Fibroblast of the aortic adventitia (primary cell): Measurements from ENCODE around the gene FOLR2. TPM values are rescaled to one million over a fixed set of nuclear protein-coding genes. Genes with fewer than 3 reads are reported as not detected.
"Not testable (repeated sequence)": the region's sequence is repeated elsewhere in the genome, so short reads cannot be mapped to it uniquely, and the experiment has no call there.

Experiments
- DNase-seq: peaks from one replicate; pipeline ENCODE4 v3.0.0-alpha.2; 2010; ENCODE audit warnings: low read depth
- H3K4me3 ChIP-seq: 2 replicates; pipeline ENCODE4 v1.5.1; 2011; ENCODE audit warnings: low read depth, mild to moderate bottlenecking, control low read depth, low read length, moderate library complexity
- total RNA-seq: library from RNA; depleted of rRNA; stranded (reverse); fragments of >200 nt; gene quantifications from 2 replicates; pipeline ENCODE4 v1.2.3, GENCODE V29; 2012; ENCODE audit warnings: low replicate concordance
- TF ChIP-seq, protein P1 (sequence below): IDR thresholded peaks from 2 replicates; pipeline ENCODE4 v1.5.1; 2011; ENCODE audit warnings: mild to moderate bottlenecking, low read length, control low read depth, inconsistent platforms; ENCODE audit not compliant: insufficient read depth

Gene FOLR2
- total RNA-seq, 1 donor = not detected

DNA sequence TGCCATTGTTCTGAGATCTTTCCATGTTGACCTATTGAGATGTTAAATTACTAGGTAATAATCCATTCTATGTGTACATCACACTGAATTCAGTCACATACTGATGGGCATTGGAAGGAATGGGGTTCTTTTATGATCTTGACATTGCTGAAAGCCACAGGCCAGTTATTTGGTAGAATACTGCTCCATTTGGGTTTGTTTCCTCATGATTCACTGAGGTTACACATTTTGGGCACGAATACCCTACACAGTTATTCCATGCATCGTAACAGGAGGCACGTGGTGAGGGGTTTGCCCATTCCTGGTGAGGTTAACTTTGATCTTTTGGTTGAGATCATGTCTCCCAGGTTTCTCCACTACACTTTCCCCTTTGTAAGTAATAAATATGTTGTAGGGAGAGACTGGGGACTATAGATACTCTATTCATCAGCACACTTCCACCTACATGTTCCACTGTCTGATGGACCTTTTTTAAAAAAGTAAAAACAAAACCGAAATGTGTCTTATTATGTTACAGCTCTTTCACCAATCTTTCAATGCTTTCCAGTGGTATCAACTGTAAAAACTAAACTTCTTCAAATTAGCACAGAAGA lies 36.7 kb upstream of the FOLR2 start:
- H3K4me3 ChIP-seq = no peak overlapping the region
- TF ChIP-seq, protein P1, sequence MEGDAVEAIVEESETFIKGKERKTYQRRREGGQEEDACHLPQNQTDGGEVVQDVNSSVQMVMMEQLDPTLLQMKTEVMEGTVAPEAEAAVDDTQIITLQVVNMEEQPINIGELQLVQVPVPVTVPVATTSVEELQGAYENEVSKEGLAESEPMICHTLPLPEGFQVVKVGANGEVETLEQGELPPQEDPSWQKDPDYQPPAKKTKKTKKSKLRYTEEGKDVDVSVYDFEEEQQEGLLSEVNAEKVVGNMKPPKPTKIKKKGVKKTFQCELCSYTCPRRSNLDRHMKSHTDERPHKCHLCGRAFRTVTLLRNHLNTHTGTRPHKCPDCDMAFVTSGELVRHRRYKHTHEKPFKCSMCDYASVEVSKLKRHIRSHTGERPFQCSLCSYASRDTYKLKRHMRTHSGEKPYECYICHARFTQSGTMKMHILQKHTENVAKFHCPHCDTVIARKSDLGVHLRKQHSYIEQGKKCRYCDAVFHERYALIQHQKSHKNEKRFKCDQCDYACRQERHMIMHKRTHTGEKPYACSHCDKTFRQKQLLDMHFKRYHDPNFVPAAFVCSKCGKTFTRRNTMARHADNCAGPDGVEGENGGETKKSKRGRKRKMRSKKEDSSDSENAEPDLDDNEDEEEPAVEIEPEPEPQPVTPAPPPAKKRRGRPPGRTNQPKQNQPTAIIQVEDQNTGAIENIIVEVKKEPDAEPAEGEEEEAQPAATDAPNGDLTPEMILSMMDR = no peak
- DNase-seq = no peak

DNA sequence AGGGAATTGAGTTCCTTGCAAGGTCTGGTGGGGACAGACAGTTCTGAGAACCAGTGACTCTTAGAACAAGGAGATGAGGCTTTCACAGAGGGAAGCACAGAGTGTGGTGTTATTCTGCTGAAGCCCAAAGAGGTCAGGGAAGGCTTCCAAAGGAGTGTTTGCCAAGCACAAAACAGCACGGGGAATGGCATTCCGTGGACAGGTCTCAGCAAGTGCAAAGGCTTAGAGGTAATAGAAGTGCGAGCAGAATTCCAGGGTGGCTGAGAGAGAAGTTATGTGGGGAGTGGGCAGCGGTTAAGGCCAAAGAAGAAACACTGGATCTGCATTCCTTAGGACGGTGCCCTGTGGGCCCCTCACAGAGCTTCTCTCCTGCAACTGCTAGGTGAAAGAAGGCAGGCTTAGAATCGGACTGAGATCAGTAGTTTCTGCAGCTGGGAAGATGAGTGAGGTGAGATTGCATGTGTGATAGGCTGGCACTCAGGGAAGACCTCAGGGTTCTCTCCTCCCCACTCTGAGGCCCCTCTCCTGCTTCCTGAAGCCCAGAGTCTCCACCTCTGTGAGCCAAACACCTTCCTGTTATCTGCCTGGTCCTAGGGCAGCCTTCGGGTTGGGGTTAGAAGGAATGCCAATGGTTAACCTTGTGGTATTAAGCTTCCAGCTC lies 35.6 kb upstream of the FOLR2 start:
- H3K4me3 ChIP-seq = not testable (repeated sequence)

DNA sequence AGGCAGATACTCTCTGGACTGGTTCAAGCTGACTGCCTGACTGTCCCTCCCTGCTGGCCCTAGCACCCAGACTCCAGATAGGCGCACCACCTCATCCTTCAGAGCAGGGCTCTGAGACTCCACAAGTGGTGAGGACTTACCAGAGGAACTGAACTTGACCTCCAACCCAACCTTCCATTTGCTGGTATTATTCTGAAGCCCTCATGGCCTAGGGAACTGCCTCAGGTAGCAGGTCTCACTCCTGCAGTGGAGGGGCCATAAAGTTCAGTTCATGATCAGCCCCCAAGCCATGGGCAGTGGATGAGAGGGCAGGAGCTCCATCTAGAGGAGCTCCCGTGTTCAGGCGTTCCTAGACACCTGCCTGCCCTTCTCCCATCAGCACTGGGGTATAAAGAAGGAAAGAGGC lies 35.0 kb upstream of the FOLR2 start:
- not testable (repeated sequence) for DNase-seq, H3K4me3 ChIP-seq

More for the DNA sequence above, 35.6 kb upstream of the FOLR2 start:
- not testable (repeated sequence) for DNase-seq

DNA sequence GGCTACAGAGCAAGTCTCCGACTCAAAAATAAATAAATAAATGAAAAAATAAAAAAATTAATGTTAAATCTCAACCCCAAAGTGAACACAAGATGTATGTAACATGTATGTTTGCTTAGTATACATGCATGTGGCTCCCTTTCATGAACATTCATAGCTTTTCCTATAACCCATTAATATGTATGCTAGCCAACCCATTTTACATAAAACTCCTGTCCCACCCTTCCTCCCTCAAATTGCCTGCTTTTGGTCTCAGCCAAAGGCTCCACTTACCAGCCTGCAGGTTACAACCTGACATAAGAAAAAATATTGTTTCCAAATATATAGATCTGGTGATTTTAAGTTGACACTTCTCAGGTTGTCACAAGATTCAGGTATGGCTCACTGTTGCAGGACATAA lies 28.3 kb upstream of the FOLR2 start:
- TF ChIP-seq, protein P1 = no peak
- H3K4me3 ChIP-seq = no peak overlapping the region

DNA sequence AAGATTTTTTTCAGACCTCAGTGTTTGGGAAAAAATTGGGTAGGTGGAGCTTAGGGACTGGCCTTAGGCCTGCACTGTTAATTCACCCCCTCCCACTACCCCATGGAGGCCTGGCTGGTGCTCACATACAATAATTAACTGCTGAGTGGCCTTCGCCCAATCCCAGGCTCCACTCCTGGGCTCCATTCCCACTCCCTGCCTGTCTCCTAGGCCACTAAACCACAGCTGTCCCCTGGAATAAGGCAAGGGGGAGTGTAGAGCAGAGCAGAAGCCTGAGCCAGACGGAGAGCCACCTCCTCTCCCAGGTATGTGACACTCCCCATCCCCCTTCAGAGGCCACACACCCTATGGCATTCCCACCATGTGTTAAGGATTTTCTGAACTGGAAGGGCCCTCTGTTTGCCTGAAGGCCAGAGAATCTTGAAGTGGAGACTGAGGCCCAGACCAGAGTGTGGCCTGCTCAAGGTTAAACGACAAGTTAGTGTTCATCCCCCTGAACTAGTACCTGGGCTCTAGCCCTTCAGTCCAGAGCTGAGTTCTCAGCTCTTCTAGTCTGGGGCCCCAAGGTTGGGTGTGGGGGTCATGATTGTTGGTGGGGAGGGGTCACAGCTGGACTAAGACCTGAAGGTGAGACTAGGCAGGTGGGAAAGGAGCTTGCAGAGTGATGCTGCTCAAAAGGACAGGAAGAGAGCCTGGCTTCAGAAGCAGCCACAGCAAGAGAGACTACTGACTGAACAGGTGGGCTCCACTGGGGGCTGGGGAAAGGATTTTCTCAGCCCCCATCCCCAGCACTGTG lies 26.9 kb upstream of the FOLR2 start:
- TF ChIP-seq, protein P1 = no peak
- DNase-seq = peak; percentile 16
- no peak overlapping the region for H3K4me3 ChIP-seq

More for the DNA sequence above, 28.3 kb upstream of the FOLR2 start:
- DNase-seq = no peak

DNA sequence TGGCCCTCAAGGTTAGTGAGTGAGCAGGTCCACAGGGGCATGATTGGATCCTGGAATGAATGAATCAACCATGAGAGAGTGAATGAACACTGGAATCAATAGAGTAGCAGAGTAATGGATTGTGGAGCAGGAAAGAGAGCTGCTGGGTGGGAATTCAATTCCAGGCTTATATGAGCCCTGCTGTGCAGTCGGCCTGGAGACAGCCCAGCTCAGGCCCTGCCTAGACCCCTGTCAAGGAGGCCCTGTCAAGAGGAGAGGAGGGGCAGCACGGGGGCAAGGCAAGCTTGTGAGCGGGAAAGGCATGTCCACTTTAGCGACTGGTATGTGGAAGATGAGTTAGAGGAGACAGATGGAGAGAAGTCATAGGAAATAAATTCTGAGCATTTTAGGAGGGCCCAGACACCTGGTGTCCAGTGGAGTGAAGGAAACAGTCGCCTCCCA lies 25.9 kb upstream of the FOLR2 start:
- TF ChIP-seq, protein P1 = no peak
- no peak overlapping the region for H3K4me3 ChIP-seq
- no peak for DNase-seq

DNA sequence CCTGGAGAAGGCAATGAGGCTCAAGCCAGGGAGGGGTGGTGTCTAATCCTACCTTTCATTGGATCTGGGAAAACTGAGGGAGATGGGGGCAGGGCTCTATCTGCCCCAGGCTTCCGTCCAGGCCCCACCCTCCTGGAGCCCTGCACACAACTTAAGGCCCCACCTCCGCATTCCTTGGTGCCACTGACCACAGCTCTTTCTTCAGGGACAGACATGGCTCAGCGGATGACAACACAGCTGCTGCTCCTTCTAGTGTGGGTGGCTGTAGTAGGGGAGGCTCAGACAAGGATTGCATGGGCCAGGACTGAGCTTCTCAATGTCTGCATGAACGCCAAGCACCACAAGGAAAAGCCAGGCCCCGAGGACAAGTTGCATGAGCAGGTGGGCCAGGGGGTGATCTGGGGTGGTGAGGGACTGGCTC lies 24.6 kb upstream of the FOLR2 start, which contains the start of gene FOLR1:
FOLR1 (plus strand) TSS at position 180 of the 421 bp plus-strand sequence; CDS start at position 214, 34 bp downstream.
- TF ChIP-seq, protein P1 = no peak
- no peak within 1 kb of the TSS for H3K4me3 ChIP-seq
- DNase-seq = no peak
